CD4-positive, alpha-beta T cell treated with Interleukin-12 subunit alpha and Interleukin-12 subunit beta, for 1 hour (primary cell): ENCODE results near the gene UBASH3A.
"Not testable (repeated sequence)": the region's sequence is repeated elsewhere in the genome, so short reads cannot be mapped to it uniquely, and the experiment has no call there.

ENCODE experiments used
- DNase-seq: peaks from one replicate; pipeline ENCODE4 v3.0.0-alpha.2; 2020

Gene UBASH3A

DNA sequence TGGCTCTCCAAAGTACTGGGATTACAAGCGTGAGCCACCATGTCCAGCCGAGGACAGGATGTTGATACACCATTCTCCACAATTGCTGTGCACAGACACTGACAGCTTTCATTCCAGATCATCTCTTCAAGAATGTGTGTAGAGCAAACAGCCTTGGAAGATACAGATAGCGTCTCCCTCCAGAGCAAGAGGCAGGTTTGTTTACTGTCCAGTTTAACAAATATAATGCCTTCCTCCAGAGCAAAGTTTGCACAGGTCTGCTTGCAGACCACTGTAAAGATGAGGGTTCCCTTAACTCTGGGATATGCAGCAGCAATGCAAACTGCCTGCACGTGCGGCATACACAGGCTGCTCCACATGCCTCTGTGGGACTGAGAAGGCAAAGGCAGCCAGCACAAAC lies 12.4 kb upstream of the UBASH3A start:
- DNase-seq = no peak

DNA sequence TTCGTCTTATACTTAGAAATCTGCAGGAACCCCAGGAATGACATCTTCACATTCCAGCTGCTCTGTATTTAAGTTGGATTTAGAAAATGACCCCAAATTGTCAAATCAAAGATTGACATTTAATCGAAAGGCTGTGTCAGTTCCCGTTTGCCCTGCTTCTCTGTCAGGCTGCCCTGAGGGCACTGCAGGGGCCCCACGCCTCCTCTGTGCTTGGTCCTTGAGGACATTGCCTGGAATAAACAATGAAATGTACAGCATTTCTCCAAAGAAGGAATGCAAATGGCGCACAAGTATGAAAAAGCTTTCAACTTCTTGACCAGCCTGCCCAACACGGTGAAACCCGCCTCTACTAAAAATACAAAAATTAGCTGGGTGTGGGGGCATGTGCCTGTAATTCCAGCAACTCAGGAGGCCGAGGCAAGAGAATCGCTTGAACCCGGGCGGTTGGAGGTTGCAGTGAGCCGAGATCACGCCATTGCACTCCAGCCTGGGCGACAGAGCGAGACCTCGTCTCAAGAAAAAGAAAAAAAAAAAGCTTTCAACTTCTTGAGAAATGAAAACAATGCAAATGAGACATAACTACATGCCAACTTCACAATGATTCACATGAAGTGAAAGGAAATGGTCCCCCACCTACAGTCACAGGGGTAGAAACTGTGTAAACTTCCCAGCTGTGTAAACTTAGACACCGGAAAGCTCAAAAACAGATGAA lies 10.8 kb upstream of the UBASH3A start:
- no peak for DNase-seq

DNA sequence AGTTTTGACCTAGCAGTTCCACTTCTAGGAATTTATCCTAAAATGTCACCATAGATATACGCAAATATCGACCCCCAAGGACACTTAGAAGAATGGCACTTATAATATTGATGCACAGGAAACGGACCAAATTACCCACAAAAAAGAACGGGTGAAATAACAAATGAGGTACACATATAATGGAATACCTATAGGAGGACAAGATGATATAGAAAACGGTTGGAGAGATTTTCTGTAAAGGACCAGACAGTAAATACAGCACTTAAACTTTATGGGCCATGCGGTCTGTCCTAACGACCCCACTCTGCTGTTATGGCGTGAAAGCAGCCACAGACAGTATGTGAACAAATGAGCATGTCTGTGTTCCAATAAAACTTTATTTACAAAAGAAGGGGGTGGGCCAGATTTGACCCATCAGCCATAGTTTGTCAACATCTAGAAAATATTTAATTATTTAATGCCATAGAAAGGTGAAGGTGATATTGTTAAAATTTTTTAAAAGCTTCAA lies 10.2 kb upstream of the UBASH3A start:
- DNase-seq = no peak

DNA sequence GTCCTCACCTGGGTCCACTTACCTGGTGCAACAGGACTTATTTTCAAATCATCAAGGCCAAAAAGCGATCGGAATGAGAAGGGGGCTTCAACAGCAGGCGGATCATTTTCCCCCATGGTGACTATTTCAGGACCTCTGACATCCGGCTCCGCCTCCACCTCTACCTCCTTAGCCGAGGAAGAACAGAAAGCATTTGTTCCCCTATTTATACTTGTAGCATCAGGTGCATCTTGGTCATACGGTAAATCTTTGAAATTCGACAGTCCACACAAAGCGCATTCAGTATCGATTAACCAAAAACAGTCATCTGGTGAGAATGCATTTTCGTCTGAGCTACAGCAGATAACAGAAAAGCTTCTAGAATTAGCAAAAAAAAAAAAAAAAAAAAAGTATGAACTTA lies 8.4 kb upstream of the UBASH3A start:
- DNase-seq = no peak

DNA sequence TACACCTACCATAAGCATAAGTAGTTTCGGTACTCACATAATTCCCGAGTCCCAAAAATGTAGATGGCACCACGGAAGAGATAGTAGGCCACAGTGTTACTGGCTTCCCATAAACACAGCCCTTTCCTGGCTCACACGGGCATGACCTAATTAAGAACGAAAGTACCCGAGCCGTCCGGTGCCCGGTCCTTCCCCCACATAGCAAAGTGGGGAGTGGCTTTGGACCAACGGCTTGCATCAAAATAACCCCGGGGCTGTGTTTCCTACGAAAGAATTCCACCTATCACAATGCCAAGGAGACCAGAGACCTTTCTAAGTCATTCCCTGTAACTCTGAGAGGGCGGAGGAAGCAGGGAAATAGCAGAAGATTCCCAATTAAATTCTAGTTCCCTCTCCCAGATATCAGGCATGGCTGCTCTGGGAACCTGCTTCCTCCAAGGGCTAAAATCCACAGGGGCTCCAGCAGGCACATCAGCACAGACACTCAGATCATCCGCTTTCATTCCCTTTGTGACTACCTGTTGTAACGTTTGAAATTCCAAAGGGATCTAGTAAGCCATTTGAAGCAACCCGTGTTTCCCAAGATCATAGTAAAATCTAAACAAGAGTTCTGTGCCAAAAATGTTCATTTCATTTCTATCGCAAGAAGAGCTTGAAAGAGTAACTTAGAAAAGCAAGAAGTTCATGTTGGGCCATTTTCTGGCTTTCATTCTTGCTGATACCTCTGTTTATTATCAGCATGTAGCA lies 7.6 kb upstream of the UBASH3A start, which contains the start of gene TMPRSS3:
TSS of gene TMPRSS3 (minus strand) at position 148 of the 747 bp plus-strand sequence. CDS start 635 bp downstream, outside the sequence.
- DNase-seq = no peak

DNA sequence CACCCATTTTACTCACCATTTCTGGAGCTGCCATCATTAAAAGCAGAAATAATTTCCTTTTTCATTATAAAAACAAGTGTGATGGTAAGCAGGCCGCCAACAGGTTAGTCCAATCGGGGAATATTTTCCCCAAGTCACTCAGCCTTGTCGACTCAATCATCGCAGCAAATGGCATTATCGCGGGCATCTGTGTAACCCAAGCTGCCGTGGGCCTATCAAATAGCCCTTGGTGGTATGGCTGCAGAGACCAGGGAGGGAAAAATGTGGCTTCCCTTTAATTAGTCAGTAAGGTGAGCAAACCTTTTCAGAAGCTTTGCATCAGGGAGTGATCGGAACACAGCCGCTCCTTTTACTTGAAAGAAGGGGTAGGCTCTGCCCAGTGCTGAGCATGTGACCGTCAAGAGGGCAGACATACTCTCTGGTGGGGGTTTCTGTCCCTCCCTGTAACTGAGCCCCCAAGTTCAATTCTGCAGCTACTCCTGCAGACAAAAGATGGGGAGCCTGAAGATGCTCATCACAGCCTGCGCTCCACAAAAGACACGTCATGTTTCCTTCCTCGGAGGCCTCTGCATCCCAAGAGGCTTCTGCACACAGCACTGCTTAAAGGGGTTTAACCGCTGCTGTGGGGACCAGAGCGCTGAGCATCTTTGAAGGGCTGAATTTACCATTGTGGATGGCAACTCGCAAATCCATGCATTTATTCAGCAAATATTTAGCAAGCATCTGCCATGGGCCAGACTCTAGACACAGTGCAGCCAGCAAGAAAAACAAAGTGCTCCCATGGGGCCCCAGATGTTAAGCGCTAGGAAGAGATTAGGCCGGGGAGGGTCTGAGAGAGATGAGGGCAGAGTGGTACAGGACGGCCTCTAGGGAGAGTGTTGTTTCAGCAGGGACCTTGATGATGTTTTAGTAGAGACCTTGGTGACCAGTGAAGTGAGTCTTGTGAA lies 6.6 kb upstream of the UBASH3A start:
- no peak for DNase-seq

DNA sequence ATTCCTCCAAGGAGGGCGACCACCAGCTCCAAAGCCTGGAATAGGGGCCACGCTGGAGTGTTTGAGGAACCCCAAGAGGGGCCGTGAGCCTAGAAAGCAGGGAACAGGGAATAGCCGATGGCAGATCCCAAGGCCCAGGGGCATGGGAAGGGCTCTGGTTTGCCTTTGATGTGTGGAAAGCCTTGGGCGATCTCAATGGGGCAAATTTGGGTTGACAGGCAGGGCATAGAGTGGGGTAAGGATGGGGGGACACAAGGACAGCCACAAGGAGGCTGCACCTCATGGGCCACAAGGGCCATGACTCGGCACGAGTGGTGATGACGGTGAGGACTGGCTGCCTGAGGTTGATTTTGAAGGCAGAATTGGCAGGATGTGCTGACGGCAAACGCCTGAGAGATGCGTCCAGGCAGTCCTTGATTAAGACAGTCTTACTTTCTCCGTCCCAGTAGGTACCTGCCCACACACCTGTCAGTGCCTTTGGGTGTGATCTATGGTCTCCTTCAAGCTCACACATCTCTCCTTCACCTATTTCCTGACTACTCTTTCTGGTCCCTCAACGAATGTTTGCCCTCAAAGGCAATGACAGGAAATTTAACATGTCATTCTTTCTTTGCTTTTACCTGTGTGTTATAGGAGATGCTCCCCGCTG lies 5.8 kb upstream of the UBASH3A start:
- no peak for DNase-seq

DNA sequence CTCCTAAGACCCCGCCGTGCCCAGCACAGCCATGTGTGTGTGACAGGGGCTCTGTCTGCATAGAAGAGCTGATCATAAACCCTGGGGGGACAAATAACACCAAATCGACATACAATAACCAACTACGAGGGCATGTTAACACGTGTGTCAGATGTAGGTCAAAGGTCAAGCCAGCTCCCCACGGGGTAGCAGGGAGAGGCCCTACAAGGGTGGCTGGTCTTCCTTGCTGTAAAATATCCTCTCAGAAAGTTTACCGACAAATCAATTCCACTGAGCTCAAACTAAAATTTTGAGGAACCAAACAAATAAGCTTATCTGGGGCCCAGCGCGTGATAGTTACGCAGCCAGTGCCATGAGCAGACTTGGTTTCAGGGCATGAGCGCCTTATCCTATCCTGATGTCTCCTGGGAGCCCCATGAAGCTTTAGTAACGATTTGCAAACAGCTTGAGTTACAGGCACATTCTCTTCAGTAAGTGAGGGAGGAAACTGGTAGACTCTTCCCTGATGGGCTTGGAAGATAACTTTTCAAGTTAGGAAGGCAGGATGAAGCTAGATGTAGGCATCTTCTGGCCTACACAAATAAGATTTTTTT lies 5.2 kb upstream of the UBASH3A start:
- no peak for DNase-seq

DNA sequence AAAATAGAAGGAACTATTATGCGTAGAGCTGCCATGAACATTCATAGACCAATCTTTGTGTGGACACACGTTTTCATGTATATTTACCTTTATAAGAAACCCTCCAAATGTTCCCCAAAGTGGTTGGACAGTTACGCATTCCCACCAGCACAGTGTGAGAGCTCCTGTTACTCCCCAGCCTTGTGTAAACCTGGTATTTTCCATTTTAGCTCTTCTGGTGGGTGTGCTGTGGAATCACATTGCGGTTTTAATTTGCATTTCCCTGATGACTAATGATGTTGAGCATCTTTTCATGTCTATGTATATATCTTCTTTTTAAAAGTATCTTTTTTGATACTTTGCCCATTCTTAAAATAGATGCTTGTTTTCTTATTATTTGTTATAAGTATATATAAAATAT lies 3.2 kb upstream of the UBASH3A start:
- no peak for DNase-seq

DNA sequence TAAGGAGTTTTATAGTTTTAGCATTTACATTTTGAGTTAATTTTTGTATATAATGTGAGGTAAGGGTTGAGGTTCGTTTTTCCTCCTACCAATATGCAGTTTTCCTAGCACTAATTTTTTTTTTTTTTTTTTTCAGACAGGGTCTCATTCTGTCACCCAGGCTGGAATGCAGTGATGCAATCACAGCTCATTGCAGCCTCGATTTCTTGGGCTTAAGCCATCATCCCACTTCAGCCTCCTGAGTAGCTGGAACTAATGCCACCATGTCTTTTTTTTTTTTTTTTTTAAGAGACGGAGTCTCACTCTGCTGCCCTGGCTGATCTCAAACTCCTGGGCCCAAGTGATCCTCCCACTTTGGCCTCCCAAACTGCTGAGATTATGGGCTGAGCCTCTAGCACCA lies 2.5 kb upstream of the UBASH3A start:
- no peak for DNase-seq

DNA sequence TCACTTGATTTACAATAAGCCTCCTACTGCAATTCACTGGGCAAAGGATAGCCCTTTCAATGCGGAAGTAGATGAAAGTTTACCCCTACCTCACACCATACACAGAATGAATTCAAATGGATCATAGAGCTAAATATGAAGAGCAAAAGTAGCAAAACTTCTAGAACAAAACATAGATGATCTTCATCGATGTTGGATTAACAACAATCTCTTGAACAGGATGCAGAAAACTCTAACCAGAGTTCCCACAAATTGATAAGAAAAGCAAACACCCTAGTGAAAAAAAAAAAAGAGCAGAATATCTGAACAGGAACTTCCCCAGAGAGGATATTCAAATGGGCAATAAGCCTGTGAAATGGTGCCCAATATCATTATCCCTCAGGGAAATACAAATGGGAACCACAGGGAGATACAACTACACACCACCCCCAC lies 1.9 kb upstream of the UBASH3A start:
- no peak for DNase-seq

DNA sequence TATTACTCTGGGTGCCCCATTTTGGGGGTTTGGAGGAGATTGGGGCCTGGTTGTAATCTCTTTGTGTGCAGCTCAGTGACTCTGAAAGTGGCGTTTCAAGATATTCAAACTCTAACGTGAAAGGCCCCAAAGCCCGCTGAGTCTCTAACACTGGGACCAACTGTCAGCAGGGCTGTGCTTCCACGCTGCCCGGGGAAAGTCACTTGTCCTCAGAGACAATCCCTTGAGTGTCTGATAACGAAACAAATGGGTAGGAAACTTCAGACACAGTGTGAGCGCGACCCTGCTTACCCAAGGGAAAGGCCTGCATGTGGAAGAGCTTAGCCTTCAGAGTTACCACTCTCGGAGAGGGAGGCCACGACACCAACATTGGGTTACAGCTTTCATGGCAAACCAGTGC lies 837 bp downstream of the UBASH3A start:
- no peak for DNase-seq

DNA sequence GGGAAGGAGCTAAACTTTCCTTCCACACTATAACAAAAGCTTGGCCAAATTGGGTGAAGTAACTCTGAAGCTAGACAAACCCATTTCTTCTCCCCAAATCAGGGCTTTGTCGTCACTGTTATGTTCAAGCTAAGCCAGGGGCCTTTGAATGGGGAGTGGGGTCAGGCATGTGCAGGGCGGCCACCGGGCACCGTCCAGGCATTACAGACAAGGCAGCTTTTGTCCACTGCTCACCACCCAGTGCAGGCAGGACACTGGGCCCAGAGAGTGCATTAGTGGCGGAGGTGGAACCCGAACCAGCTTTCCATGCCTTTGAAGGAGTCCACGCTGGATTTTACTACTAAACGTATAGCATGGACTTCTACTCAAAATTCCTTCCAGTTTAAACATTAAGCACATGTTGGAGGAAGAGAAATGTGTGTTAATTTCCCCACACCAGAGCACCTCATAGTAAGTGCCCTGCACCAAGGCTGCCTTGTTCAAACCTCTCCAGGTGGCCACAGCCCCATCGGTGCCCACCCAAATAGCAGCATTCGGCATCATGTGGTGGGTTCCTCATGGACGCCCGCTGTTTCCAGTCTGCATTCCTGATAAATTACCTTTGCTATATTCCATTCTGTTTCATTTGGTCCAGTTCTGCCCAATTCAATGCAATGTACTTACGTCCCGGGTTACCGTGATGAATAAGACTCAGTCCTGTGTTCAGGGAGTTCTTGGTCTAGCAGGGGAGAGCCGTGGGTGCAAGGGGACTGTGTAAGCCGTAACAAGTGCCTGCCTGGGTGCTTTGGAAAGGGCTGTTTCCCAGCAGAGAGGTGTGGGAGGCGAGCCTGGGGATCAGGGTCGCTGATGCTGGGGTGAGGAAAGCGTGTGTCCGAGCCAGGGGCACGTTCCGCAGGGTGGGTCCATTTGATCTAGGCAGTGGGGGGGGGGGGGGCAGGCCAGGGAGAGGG lies 1.6 kb downstream of the UBASH3A start:
- DNase-seq = no peak

DNA sequence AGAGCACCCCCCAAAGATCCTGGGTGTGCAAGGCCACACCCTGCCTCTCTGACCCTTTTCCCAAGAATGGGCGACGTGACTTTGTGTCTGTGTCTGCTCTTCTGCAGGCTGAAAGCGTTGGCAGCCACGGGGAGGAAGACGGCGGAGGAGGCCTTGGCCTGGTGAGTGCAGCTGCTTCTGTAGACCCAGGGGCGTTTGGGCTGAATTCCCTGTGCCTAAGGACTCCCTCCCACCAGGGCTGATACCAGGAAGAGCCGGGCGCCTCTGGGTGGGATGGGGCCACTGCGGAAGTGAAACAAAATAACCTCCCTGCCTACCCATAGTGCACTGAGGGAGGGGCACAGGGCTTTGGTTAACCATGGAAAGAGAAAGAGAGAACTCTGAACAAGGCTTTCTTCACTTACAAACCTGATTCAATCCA lies 2.5 kb downstream of the UBASH3A start:
- peak; percentile 59 for DNase-seq

DNA sequence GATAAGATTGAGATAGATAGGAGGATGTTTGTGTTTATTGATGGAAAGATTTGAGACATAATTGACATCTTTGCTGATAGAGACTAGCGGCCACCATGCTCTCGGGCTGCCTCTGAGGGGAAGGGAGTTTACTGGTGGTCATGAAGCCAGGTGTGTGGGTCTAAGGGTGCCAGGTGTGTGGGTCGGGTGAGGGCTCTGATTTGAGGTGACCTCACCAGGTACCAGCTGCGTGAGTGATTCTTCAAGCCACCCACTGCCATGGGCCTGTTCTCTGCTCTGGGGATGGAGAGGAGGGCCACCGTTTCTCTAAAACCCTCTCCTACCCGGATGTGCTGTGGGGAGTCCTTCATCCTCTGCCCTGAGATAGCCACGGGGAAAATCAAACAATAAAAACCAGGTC lies 3.2 kb downstream of the UBASH3A start:
- no peak for DNase-seq

DNA sequence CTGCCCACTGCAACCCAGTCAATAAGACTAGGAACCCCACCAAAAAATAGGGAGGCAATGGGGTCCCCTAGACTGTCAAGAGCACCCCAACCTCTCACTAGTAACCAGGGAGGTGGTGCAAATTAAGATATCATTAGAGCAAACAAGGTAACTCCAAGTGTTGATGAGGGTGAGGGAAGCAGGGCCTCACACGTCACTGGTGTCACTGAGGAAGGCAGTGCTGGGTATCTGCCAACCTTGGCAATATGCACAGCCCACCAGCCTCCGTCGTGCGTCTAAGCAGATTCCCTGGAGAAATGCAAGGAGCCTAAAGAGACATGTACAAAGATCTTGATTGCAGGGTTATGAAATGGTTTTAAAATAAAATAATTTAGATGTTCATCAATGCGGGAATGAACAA lies 3.8 kb downstream of the UBASH3A start:
- DNase-seq = no peak

DNA sequence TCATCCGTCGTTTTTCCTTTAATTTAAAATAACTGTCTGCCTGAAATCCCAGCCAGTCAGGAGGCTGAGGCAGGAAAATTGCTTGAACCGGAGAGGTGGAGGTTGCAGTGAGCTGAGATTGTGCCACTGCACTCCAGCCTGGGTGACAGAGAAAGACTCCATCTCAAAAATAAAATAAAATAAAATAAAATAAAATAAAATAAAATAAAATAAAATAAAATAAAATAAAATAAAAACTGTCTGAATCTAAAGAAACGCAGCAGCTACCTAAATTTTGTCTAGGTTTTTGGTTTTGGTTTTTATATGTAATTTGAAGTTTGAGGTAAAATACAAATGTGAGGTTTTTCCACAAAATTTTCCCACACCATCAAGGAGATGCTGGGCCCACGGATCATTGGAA lies 5.0 kb downstream of the UBASH3A start:
- not testable (repeated sequence) for DNase-seq

DNA sequence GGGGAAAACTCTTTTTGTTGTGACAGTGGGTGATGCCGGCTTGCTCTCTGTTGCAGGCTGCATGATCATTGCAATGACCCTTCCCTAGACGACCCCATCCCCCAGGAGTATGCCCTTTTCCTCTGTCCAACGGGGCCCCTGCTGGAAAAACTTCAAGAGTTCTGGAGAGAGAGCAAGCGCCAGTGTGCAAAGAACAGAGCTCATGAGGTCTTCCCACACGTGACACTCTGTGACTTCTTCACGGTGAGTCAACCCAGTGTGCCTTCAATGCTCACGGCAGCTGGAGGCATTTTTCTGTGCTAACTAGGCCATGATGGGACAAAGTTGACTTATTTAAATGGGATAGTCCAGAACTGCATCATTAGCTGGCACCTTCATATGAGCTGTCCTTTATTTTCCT lies 5.7 kb downstream of the UBASH3A start:
- DNase-seq = no peak

DNA sequence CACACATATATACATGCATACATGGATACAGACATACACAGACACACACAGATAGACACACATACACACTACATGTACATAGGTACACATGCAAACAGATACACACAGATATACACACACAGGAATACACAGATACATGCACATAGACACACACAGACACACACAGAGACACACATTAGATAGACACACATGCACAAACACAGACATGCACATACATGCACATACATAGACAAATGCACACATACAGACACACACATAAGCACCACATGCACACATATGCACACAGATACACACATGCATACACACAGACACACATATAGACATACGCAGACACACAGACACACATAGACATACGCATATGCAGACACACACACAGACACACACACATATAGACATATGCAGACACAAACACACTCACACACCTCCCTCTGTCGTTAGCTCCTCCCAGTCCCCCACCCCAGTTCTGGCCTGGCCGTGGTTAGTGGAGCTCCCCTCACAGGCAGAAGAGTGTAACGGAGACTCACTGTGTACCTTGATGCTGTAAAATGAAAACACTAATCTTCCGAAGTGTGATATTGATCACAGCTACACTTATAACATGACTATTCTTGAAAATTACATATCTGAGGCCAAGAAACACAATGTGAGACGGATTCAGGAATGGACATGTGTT lies 7.6 kb downstream of the UBASH3A start:
- no peak for DNase-seq

DNA sequence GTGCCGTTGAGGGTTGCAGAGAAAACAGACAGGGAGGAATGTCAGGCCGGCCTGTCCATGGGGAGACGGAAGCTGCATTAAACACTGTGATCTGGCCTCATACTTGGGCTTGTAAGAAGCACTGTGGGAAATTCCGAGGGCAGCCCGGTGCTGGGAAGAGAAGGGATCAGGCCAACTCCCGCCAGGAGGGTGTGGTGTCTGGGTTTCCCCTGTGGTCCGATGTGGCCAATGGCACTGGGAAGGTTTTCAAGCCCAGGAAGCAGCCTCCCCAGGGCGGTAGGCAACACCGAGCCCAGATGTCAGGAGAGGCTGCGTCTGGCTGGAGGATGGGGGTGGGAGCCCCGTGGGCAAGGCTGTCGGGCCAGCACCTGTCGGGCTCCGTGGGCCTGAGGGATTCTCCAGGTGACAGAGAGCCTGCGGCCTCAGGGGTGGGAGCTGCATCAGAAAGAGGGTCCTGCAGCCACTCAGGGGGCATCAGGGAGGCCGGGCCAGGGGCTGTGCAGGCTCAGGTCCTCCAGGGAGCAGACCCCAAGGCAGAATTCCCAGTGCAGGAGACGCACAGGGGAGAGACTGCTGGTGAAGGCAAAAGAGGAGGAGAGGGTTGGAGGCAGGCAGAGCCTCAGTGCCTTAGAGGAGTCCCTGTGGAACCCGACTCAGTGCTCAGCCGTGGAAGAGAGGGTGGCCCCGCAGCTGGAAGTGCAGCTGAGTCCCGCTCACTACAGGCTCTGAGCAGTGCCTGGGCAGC lies 8.4 kb downstream of the UBASH3A start:
- no peak for DNase-seq
